ENCODE data around the gene HSDL2.
A peak's percentile ranks its signal among the peaks of the same experiment; 100 is the strongest.

HSDL2 gene

DNA sequence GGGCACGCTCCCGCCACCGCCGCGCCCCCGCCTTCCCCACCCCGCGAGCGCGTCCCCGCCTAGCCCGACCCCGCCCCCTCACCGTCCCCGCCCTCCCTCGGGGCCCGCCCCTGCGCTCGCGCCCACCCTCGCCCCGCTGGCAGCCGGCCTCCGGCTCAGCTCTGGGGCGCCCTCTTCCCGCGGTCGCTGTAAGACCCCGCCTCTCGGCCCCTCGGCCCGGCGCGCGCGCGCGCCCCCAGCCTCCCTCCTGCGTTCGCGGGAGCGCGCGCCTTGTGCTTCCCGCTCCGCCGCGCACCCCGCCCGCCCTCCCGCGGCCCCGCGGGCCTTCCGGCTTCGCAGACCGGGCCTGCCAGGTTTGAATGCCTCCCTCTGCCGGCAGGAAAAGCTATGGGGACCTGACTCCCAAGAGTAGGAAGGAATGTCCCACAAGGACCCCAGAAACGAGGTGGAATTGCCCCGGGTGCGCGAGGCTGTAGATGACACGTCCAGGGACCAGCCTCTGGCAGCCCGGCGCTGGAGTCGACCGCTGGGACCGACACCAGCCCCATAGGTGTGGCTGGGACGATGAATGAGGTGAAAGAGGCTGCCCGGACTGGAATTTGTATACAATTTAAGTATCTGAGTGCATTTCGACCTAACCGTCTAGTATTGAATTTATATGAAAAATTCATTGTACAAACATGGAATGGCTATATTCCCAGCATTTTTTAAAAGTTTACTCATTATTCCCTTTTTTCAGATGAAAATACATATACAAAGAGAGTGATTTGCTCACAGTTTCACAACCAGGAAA lies 46.1 kb upstream of the HSDL2 start:
- DNase-seq (ENCODE audit: extremely low read depth, insufficient read length): peak; percentile 98
- TF ChIP-seq, protein P1, sequence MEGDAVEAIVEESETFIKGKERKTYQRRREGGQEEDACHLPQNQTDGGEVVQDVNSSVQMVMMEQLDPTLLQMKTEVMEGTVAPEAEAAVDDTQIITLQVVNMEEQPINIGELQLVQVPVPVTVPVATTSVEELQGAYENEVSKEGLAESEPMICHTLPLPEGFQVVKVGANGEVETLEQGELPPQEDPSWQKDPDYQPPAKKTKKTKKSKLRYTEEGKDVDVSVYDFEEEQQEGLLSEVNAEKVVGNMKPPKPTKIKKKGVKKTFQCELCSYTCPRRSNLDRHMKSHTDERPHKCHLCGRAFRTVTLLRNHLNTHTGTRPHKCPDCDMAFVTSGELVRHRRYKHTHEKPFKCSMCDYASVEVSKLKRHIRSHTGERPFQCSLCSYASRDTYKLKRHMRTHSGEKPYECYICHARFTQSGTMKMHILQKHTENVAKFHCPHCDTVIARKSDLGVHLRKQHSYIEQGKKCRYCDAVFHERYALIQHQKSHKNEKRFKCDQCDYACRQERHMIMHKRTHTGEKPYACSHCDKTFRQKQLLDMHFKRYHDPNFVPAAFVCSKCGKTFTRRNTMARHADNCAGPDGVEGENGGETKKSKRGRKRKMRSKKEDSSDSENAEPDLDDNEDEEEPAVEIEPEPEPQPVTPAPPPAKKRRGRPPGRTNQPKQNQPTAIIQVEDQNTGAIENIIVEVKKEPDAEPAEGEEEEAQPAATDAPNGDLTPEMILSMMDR (IDR thresholded peaks at IDR 0.05; ENCODE audit: insufficient read depth, low read length, poor library complexity, severe bottlenecking): peak; percentile 55
- Histone ChIP-seq H3K4me3 (replicated peaks; ENCODE audit: low read depth, low read length) (peak overlapping the region; percentile 88), H3K36me3 (ENCODE audit: control insufficient read depth, insufficient read depth, low read length) (no peaks in the 10 kb centered on the region), H3K27me3 (replicated peaks; ENCODE audit: control insufficient read depth, insufficient read depth, low read length) (no peaks in the 10 kb centered on the region)

DNA sequence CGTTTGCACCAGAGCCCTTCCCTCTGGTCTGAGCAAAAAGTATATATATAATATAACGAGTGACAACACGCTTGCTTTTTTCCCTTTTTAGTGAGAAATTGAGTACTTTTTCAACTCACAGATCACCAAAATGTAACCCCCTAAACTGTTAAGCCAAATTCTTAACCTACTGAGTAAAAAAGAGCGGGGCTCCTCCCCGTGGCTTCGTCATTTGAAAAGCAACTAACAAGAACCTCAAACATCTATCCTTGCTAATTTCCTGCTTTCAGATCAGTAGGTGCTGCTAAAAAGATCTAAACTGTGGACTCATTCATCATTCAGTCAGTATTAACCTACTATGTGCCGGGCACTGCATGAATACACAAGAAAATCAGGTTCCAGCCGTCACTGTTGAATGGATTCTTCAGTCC lies 45.5 kb upstream of the HSDL2 start:
- Histone ChIP-seq H3K4me3 (replicated peaks; ENCODE audit: low read depth, low read length) (peak overlapping the region; percentile 79), H3K36me3 (ENCODE audit: control insufficient read depth, insufficient read depth, low read length) (no peaks in the 10 kb centered on the region), H3K27me3 (replicated peaks; ENCODE audit: control insufficient read depth, insufficient read depth, low read length) (no peaks in the 10 kb centered on the region)
- TF ChIP-seq, protein P1 (IDR thresholded peaks at IDR 0.05; ENCODE audit: insufficient read depth, low read length, poor library complexity, severe bottlenecking): no peak
- peak; percentile 38 for DNase-seq (ENCODE audit: extremely low read depth, insufficient read length)

DNA sequence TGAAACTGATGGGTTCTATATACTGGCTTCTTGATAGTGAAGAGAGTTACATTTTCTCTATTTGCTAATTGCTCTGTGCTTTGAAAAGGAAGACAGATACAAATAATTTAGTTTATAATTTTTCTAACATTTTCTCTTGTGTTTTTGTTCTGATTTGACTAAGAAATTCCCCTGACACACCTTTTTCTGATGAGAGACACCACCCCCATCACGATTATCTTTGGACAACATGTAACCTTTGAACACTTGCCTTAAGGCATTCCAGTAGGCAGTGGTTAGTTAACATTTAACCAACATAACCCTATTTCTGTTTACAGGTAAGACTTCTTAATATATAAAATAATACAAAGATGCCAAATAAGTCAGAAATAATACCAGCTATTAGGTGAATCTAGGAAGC lies 42.4 kb upstream of the HSDL2 start:
- Histone ChIP-seq H3K36me3 (ENCODE audit: control insufficient read depth, insufficient read depth, low read length) (no peaks in the 10 kb centered on the region), H3K27me3 (replicated peaks; ENCODE audit: control insufficient read depth, insufficient read depth, low read length) (no peaks in the 10 kb centered on the region), H3K4me3 (replicated peaks; ENCODE audit: low read depth, low read length) (no peak overlapping the region)
- TF ChIP-seq, protein P1 (IDR thresholded peaks at IDR 0.05; ENCODE audit: insufficient read depth, low read length, poor library complexity, severe bottlenecking): no peak
- DNase-seq (ENCODE audit: extremely low read depth, insufficient read length): no peak

DNA sequence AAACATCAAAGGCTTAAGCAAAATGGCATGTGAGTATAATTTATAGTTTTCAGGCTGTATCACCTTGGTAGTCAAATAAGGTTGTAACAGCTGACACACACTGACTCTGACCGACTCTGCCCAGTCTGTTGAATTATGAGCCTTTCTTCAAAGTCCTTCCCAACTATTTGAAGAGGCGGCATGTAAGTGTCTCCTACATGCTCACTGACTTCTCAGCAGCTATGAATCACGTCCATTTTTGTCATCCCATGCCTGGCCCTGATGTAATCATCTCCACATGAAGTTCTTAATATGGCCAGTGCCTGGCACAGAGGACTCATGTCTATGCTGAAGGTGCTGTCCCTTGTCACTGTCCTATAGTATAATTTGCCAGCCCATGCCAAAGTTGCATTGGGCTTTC lies 41.3 kb upstream of the HSDL2 start:
- Histone ChIP-seq H3K4me3 (replicated peaks; ENCODE audit: low read depth, low read length) (no peak overlapping the region), H3K36me3 (ENCODE audit: control insufficient read depth, insufficient read depth, low read length) (no peaks in the 10 kb centered on the region), H3K27me3 (replicated peaks; ENCODE audit: control insufficient read depth, insufficient read depth, low read length) (no peaks in the 10 kb centered on the region)
- TF ChIP-seq, protein P1 (IDR thresholded peaks at IDR 0.05; ENCODE audit: insufficient read depth, low read length, poor library complexity, severe bottlenecking): no peak
- no peak for DNase-seq (ENCODE audit: extremely low read depth, insufficient read length)

DNA sequence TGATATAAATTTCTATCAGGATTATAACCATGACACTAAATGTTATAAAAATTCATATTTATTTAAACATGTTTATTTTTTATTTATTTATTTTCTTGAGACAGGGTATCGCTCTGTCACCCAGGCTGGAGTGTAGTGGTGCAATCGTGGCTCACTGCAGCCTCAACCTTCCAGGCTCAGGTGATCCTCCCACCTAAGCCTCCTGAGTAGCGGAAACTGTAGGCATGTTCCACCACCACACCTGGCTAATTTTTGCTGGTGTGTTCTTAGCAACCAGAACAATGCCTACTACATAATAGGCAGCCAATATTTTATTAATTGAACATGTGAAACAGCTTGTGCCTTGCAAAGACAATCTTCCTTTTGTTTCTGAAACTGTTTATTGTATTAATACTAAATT lies 40.0 kb upstream of the HSDL2 start:
- DNase-seq (ENCODE audit: extremely low read depth, insufficient read length): no peak
- TF ChIP-seq, protein P1 (IDR thresholded peaks at IDR 0.05; ENCODE audit: insufficient read depth, low read length, poor library complexity, severe bottlenecking): no peak
- H3K4me3 ChIP-seq (replicated peaks; ENCODE audit: low read depth, low read length): no peak overlapping the region
- H3K27me3 ChIP-seq (replicated peaks; ENCODE audit: control insufficient read depth, insufficient read depth, low read length): no peaks in the 10 kb centered on the region
- H3K36me3 ChIP-seq (ENCODE audit: control insufficient read depth, insufficient read depth, low read length): no peaks in the 10 kb centered on the region
